Measurements from ENCODE around the gene GGT7.
A peak's percentile ranks its signal among the peaks of the same experiment; 100 is the strongest.
"Not testable (repeated sequence)": the region's sequence is repeated elsewhere in the genome, so short reads cannot be mapped to it uniquely, and the experiment has no call there.

The GGT7 gene

DNA sequence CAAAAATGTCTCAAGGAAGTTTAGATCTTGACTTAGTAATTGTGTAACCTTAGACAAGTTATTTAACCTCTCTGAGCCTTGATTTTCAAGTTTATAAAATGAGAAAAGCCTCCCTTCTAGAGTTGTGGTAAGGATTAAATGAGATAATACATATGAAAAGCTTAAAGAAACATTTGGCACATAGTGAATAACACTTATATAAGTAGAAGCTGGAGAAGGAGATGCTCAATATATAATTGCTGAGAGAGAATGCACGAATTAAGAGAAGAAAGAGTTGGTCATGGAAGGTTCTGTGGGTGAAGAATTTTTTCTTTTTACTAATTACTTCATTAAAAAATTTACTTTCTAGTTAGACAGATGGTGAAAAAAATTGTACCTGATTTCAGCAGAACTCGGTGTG is 9.0 kb upstream of the GGT7 start:
- DNase-seq: no peak

DNA sequence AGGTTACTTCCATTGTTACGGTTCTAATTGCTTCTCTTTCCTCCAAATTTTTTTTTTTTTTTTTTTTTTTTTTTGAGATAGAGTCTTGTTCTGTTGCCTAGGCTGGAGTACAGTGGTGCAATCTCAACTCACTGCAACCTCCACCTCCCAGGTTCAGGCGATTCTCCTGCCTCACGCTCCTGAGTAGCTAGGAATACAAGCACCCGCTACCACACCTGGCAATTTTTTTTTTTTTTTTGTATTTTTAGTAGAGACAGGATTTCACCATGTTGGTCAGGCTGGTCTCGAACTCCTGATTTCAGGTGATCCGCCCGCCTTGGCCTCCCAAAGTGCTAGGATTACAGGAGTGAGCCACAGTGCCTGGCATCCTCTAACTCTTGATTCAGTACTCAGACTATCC is 8.3 kb upstream of the GGT7 start:
- DNase-seq: not testable (repeated sequence)

DNA sequence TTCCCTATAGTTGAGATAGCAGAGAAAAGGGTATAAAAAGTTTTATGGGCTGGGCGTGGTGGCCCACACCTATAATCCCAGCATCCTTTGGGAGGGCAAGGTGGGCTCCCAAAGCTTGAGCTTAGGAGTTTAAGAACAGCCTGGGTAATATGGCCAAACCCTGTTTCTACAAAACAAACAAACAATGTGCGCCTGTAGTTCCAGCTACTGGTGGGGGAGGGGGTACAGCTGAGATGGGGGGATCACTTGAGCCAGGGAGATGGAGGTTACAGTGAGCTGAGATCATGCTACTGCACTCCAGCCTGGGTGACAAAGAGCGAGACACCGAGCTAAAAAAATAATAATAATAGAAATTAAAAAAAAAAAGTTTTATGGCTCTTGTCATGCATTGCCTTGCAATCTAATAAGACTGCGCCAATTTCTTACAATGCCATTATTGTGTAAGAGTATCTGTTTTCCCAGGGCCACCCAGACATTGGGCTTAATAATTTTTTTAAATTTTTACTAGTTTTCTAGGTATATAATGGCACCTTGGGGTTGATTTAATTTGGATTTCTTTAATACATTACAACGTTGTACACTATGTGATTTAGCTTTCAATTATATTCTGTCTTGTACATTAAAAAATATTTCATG is 7.7 kb upstream of the GGT7 start:
- no peak for DNase-seq

DNA sequence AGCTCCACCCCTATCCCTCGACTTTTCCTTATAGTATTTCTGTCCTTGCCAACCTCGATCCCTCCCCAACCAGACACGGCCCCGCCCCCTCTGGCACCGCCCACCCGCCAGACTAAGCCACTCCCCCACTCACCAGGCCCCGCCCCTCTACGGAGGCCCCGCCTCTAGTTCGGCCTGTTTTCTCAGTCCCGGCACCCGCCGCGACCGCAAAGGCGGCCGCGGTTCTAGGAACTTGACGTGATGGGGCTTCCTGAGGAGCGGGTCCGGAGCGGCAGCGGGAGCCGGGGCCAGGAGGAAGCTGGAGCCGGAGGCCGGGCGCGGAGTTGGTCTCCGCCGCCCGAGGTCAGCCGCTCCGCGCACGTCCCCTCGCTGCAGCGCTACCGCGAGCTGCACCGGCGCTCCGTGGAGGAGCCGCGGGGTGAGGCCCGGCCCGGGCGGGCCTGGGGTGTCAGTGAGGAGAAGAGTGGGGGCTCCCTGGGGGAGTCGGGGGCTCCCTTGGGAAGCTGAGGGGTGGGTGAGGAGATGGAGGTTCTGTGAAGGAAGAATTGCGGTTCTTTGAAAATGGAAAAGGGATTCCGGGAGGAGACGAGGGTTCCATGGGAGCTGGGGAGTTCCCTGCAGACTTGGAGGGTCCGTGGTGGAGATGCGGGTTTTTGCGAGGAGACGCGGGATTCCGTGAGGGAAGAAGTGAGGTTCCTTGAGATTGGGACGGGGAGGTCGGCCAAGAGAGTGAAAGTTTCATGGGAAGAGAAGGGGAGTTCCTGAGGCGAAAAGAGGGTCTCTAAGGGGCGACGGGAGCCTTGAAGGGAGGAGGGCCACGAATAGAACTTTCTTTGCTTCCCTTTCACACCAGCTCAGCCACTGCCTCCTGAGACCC is 4.0 kb upstream of the GGT7 start, which contains the start of gene ACSS2:
Gene ACSS2 (plus strand): TSS at position 207 of the 877 bp plus-strand sequence. CDS start 34 bp downstream, at position 241.
- peak in 1 of 2 experiments; percentile 92 for DNase-seq

- peak; percentile 46 to 90 for DNase-seq
Measured at GRCh38 chr20:34875642-34876405, 3.2 kb upstream of the GGT7 start.

DNA sequence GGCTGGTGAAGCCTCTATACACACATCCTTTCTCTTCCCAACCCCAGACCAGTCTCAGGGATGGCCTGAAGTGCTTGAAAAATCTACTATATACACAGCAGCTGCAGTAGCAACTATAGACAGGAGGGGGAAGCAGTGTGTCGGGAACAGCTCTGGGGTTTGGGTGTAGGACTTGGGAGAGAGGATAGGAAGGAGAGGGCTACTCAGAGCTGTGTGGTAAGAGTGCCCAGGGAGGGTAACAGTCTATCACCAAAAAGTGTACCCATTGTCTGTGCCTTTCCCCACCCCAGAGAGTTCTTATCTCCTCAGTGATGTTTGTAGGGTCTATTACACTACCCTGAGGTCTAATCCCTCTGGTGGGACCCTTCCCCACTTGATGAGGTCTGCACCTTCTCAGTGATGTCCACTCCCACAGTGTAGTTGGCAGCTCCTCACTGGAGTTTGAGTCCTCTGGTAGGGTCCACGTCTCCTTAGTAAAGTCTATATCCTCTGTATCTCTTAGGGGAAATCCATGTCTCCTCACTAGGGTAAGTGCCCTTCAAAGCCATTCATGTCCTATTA is 1.5 kb upstream of the GGT7 start:
- peak; percentile 78 to 90 for DNase-seq

DNA sequence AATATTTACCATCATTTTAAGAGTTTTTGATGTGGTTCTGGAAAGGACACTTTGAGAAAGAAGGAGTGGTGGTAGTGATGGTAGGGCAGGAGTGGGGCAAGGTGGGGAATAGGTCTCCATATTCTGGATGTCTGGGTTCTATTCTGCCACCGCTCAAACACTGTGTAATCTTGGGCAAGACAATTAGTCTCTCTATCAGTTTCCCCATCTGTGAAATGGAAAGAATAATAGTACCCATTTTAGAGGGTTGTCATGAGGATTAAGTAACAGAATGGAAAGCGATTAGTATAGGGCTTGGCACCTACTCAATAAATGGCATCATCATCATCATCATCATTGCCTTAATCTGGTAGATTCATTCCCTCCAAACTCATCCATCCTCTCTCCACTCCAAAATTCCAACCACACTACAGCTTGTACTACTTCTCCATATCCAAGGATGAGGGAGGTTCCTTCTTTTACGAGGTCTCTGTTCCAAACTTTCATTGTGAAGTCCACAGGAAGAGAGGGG is 982 bp upstream of the GGT7 start:
- DNase-seq: no peak

DNA sequence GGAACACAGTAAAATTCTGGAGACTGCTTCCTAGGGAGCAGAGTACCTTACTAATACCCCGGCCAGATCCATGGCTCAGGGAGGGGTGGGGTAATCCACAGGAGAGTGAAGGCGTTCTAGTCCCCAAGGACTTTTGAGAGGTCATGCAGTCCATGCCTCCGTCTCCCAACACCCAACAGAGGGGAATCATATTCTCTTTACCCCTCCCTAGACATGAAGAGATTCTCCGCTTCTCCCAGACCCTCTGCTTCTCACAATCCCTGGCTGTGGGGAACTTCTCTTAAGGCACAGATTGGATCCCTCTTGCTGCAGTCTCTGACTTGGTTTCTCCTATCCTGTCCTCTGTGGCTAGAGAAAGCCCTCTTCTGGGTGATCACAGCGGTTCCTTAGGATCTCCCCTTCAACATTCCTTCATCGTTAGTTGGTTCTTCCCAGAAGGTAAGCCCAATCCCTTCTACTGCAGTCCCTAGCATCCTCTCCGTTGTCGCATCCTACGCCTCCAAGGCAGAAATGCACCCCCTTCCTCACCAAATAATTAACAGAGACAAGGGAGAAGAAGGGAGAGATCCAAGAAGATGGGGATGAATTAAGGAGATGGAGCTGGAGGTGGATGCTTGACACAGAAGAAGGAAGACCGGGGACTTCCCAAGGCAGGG is 562 bp downstream of the GGT7 start:
- DNase-seq: peak in 1 of 2 experiments; percentile 43

GRCh38 chr20:34871320-34871926 is 1.2 kb downstream of the GGT7 start:
- no peak for DNase-seq

- no peak for DNase-seq
Measured at GRCh38 chr20:34864216-34864615, 8.4 kb downstream of the GGT7 start.

DNA sequence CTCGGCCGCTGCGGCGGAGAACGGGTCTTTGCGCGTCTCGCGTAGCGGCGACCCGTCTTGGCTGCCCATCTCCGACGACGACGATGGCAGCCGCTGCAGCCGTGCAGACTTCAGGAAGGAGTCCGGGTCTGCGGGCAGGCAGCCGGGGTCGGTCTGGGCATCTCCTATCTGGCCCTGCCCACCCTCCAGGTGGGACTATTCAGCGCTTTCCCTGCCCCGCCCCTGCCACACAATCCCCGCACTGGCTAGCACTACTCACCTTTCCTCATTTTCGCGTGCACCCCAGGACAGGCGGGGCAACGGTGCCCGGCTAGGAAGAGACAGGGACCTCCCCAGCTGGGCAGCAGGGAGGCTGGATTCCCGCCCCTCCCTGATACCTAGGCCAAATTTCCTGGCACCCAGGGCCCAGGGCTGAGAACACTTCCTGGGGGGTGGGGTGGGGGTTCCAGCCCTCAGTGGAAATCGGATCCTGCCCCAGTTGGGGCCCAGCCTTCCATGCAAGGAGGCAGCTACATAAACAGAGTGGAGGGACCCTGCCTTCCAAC is 9.2 kb downstream of the GGT7 start:
- DNase-seq: no peak

GRCh38 chr20:34862724-34863123 is 9.9 kb downstream of the GGT7 start:
- no peak for DNase-seq

DNA sequence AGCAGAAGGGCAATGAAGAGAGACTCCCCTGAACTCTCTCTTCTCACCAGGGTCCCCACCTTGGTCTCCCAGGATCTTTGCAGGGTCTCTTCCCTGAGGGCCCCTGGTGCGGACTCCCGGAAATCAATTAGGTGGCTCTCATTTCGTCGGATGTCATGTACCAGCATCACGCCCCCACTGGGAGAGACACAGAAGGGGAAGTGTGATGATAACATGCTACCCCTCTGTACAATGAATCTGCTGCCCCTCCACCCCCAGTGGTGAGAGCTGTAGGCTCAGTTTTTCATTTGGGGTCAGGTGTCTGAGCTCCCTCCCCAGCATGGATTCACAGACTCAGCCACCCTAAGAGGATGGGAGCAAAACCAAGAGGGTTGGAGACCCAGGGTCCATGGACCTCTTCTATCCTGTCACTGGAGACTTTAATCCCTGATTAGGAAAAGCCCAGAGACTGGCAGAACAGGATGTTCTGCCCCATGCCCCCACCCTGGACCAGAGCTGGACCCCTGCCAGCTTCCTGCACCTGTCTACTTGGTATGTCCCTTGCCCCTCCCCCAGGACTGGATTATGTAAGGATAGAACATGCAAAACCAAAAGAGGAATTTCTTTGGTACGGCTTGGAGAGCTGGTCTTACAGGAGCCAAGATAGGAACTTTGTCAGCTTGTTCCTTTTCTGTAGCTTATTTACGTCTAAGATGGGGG is 11.1 kb downstream of the GGT7 start:
- DNase-seq: peak; percentile 18 to 80

GRCh38 chr20:34859826-34860545 is 12.7 kb downstream of the GGT7 start:
- no peak for DNase-seq

DNA sequence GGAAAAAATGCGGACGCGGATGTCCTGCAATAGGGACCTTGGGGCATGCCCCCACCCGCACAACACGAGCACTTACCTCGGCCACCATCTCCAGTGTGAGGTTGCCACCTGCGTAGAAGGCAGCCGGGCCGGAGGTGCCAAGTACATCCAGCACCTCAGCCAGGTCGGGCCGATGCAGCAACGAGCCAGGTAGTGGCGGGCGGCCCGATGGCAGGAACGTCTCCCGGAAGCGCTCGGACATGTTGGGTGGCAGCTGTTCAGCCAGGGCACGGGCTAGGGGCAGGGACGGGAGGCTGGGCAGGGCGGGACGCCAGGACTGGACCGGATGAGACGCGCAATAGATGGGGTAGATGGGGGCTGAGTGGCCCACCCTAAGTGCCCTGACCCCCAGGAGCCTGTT is 13.3 kb downstream of the GGT7 start:
- no peak for DNase-seq

DNA sequence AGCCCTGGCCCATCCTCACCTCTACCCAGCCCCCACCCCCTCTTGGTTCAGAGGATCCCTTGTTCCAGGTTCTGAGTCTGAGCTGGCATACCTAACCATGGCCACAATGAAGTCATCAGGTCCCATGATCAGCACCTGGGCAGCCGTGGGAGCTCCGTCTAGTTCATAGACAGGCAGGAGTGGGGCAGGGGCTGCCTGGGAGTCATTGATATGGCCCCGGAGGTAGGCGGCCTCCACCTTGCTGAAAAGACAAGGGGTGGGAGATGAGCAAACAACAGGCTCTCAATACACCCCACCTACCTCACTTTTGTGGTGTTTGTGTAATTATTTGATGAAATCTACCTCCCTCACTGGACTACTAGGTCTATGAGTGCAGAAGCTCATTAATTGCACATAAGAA is 20.4 kb downstream of the GGT7 start:
- no peak for DNase-seq

DNA sequence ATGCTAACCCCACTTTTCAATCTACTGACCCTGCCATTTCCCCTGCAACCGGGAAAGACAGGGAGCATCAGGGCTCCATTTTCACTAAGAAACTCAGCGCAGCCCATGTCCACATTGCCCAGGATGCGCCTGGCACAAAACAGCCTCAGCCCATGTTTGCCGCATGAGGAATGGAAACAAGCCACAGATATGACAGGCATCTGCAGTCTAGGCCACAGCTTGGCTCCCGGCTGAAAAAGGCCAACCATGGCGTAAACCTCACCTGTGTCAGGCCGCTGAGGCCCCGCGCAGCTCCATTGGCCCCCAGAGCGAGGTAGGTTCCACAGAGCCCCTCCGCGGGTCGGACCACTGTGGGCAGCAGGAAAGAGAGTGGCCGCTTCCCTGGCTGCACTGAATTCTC is 21.7 kb downstream of the GGT7 start:
- DNase-seq: no peak

DNA sequence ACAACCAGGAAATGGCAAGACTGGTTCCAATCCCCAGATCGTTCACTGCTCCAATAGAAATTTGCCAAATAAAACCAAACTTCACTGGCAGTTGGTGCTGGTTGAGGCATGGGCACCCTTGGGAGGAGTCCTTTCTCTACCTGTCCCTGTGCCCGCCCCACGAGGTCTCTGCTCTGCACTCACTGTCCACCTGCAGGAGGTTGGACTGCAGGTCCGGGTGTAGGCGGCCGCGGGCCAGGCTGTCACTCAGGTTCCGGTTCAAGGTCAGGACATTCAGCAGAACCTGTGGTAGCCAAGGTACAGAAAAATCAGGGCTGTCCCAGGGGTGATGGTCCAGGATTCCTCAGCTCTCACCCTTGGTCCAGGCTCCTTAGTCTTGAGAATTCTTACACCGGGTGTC is 22.9 kb downstream of the GGT7 start:
- DNase-seq: no peak

DNA sequence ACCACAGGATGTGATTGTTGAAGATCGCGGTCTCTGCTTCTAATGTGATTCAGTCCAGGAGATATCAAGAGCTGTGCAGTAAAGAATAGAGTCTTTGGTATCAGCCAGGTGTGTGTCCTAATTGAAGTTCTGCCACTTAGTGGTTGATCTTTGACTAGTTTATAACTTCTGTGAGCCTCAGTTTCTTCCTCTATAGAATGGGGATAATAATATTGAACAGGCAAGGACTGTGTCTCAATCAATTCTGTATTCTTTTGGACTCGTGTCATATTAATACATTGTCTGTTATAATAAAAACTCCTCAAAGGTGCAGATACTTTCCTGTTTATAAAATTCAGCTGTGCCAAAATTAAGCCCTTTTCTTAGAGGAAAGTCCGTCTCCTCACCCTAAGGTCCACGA is 24.1 kb downstream of the GGT7 start:
- no peak for DNase-seq

- no peak for DNase-seq
Measured at GRCh38 chr20:34843421-34843820, 29.2 kb downstream of the GGT7 start.
